Measurements from ENCODE around the gene PLCB1. TPM values are rescaled to one million over a fixed set of nuclear protein-coding genes. Genes with fewer than 3 reads are reported as not detected.

PLCB1 gene
- total and polyA plus RNA-seq, 10 of the 15 experiments (the other 5 are each of a cell fraction or from before 2014, with no cell fraction given) = 0.05 to 5.3 (median 0.17) TPM; not detected in 1

- in situ Hi-C loops (cut with MboI) = no loop called here
- H3K4me3 ChIP-seq = no peak overlapping the region
These were observed 785.0 kb downstream of the PLCB1 start for GRCh38 chr20:8917084-8917483.

More at GRCh38 chr20:8917084-8917483, 785.0 kb downstream of the PLCB1 start:
- BruUV-seq (replicated peaks) = no TSS peak
- DNase-seq (ENCODE audit: low read depth, low spot score) = no peak
- ATAC-seq = no peak
- POLR2A ChIA-PET = no interaction called here
- Histone ChIP-seq H3K4me1 (ENCODE audit: control insufficient read depth, insufficient read depth, low read length) (no peaks in the 10 kb centered on the region), H3K36me3 (ENCODE audit: control insufficient read depth in 2 of 2, insufficient read depth in 2 of 2, low read length in 1 of 2) (no peaks in the 10 kb centered on the region), H3K9me3 (replicated peaks; ENCODE audit: control insufficient read depth, insufficient read depth, low read length) (no peaks in the 10 kb centered on the region), H3K9ac (ENCODE audit: control insufficient read depth, insufficient read depth, low read length) (no peak overlapping the region), H3K79me2 (ENCODE audit: control insufficient read depth, insufficient read depth, low read length) (no peaks in the 10 kb centered on the region), H4K20me1 (ENCODE audit: control insufficient read depth, insufficient read depth) (no peaks in the 10 kb centered on the region), H3K27me3 (replicated peaks in 1 of 2; ENCODE audit: control insufficient read depth in 2 of 2, insufficient read depth in 2 of 2, low read length in 1 of 2) (no peaks in the 10 kb centered on the region), H2AFZ (ENCODE audit: control insufficient read depth, low read depth, low read length) (no peak overlapping the region), H3K4me2 (ENCODE audit: control insufficient read depth, insufficient read depth) (no peak overlapping the region), H3K27ac (ENCODE audit: control insufficient read depth, insufficient read depth) (no peak overlapping the region)
- RAD21 ChIA-PET (ENCODE audit: unreplicated experiment) = no interaction called here
- TF ChIP-seq E2F8 (IDR thresholded peaks at IDR 0.05; ENCODE audit: low read depth, partially characterized antibody) (no peak), NBN (IDR thresholded peaks at IDR 0.05) (no peak), TARDBP (IDR thresholded peaks at IDR 0.05; ENCODE audit: borderline replicate concordance) (no peak), HSF1 (IDR thresholded peaks at IDR 0.05; ENCODE audit: low read depth, low read length) (no peak), E4F1 (IDR thresholded peaks at IDR 0.05; ENCODE audit: borderline replicate concordance, partially characterized antibody) (no peak), ATF7 (IDR thresholded peaks at IDR 0.05; ENCODE audit: low read depth) (no peak), IRF4 (IDR thresholded peaks at IDR 0.05; ENCODE audit: low read depth, low read length) (no peak), ZNF207 (IDR thresholded peaks at IDR 0.05; ENCODE audit: borderline replicate concordance) (no peak), SREBF2 (IDR thresholded peaks at IDR 0.05; ENCODE audit: low read length) (no peak), SP1 (IDR thresholded peaks at IDR 0.05; ENCODE audit: low read depth, low read length) (no peak), KLF5 (IDR thresholded peaks at IDR 0.05; ENCODE audit: partially characterized antibody) (no peak), NFYA (IDR thresholded peaks at IDR 0.05; ENCODE audit: borderline replicate concordance, low read depth, low read length) (no peak), HDAC2 (IDR thresholded peaks at IDR 0.05) (no peak), SMAD1 (IDR thresholded peaks at IDR 0.05; ENCODE audit: low read depth, partially characterized antibody) (no peak), ZBTB33 (IDR thresholded peaks at IDR 0.05) (no peak), TBL1XR1 (IDR thresholded peaks at IDR 0.05; ENCODE audit: low read depth, low read length) (no peak), NR2F1 (conservative IDR thresholded peaks at IDR 0.05) (no peak)
- CTCF ChIA-PET = no interaction called here
- SMC1A ChIA-PET (ENCODE audit: uncharacterized antibody, unreplicated experiment) = no interaction called here
- FAIRE-seq = no peak
- intact Hi-C loops (cut with micrococcal nuclease; ENCODE audit: unreplicated experiment) = no loop called here
